Measurements from ENCODE around the gene SLC27A6.

The SLC27A6 gene

GRCh38 chr5:129065721-129066120, 100.4 kb downstream of the SLC27A6 start:
- no peak for DNase-seq

GRCh38 chr5:129067745-129068144, 102.5 kb downstream of the SLC27A6 start:
- no peak for DNase-seq

GRCh38 chr5:129069292-129069691, 104.0 kb downstream of the SLC27A6 start:
- DNase-seq: no peak

GRCh38 chr5:129073111-129073510, 107.8 kb downstream of the SLC27A6 start:
- DNase-seq: no peak

- DNase-seq: no peak
These were observed 109.6 kb downstream of the SLC27A6 start for GRCh38 chr5:129074903-129075302.

GRCh38 chr5:129077433-129078075, 112.3 kb downstream of the SLC27A6 start:
- DNase-seq: no peak

- no peak for DNase-seq
These were observed 113.0 kb downstream of the SLC27A6 start for GRCh38 chr5:129078247-129078646.

GRCh38 chr5:129078660-129079059, 113.4 kb downstream of the SLC27A6 start:
- DNase-seq: no peak

- DNase-seq: no peak
These were observed 114.2 kb downstream of the SLC27A6 start for GRCh38 chr5:129079496-129079895.

GRCh38 chr5:129080766-129081165, 115.5 kb downstream of the SLC27A6 start:
- no peak for DNase-seq

- DNase-seq: no peak
These were observed 117.2 kb downstream of the SLC27A6 start for GRCh38 chr5:129082225-129083136.

Data from NCI-H2081 treated with DMSO at 0.1 percent for 48 hours (cell line).